GM23248 (cell line): ENCODE results near the gene PIGO.

ENCODE experiments used
- EZH2 ChIP-seq: fragments of 200-600 bp; sonication (generic); IDR thresholded peaks from 2 replicates; pipeline ENCODE4 v1.6.1; 2018; ENCODE audit warnings: antibody characterized with exemption, mild to moderate bottlenecking; ENCODE audit not compliant: insufficient read depth, poor library complexity, severe bottlenecking
- EZH2phosphoT487 ChIP-seq: fragments of 200-600 bp; sonication (generic); IDR thresholded peaks from 2 replicates; pipeline ENCODE4 v1.6.1; 2018; ENCODE audit warnings: antibody characterized with exemption, moderate library complexity, mild to moderate bottlenecking, low read depth; ENCODE audit not compliant: insufficient read depth

DNA sequence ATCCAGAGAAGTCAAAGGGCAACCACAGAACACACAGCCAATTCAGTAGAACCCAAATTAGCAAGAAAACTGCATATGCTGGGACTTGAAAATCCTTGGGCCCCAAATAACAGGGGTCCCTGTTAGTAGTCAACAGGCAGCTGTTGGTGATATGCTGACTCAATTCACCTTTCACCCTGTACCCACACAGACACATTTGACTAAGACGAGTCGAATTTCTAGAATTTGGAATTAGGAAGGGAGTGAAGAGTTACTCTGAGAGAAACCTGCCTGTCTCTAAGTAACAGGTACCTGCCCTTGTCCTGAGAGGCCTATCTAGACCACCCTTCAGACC lies 23.1 kb downstream of the PIGO start:
- TF ChIP-seq EZH2 (no peak), EZH2phosphoT487 (no peak)
